ENCODE measurements around the gene CARD16. TPM values are rescaled to one million over a fixed set of nuclear protein-coding genes. Genes with fewer than 3 reads are reported as not detected.

Gene CARD16
- total RNA-seq, 1 experiment from 2014 or later: not detected

- Mint-ChIP-seq H3K4me1 (no peaks in the 10 kb centered on the region), H3K4me3 (no peak overlapping the region), H3K27ac (no peak overlapping the region), H3K27me3 (ENCODE audit: low read depth) (no peaks in the 10 kb centered on the region), H3K36me3 (ENCODE audit: insufficient read depth in 1 of 3, low read depth in 3 of 3) (peaks cover 2 to 9% (median 5%) of the 10 kb centered on the region in 3 experiments; a peak in 4 of 7 replicates), H3K9me3 (no peaks in the 10 kb centered on the region; a peak in 2 of 5 replicates)
- Histone ChIP-seq H3K79me2 (ENCODE audit: insufficient read depth, low read length) (no peaks in the 10 kb centered on the region), H2BK120ac (ENCODE audit: low read depth, low read length, poor library complexity, severe bottlenecking) (no peak overlapping the region), H2BK15ac (ENCODE audit: low read depth, low read length) (no peak overlapping the region), H3K27me3 (ENCODE audit: insufficient read depth, low read length) (no peaks in the 10 kb centered on the region), H4K91ac (ENCODE audit: insufficient read length, low read depth, low read length) (no peak overlapping the region), H3T11ph (ENCODE audit: low read length) (no peak overlapping the region), H3K23ac (ENCODE audit: insufficient read length, low read depth, low read length) (no peak overlapping the region), H3K14ac (ENCODE audit: insufficient read depth, low read length) (no peak overlapping the region), H2BK5ac (ENCODE audit: insufficient read length, low read length) (no peak overlapping the region), H3K9me3 (ENCODE audit: control insufficient read depth, low read depth, low read length) (no peaks in the 10 kb centered on the region), H3K27ac (ENCODE audit: insufficient read length, low read depth, low read length) (no peak overlapping the region), H3K9ac (ENCODE audit: extremely low read depth, insufficient read length, low read length) (no peak overlapping the region), H3K18ac (ENCODE audit: insufficient read length, low read depth, low read length) (no peak overlapping the region), H3K4ac (ENCODE audit: low read depth, low read length) (no peak overlapping the region), H2AFZ (ENCODE audit: low read length) (no peak overlapping the region), H4K20me1 (ENCODE audit: control insufficient read depth, insufficient read depth, insufficient read length) (no peaks in the 10 kb centered on the region), H3K4me1 (ENCODE audit: insufficient read depth, low read length) (no peaks in the 10 kb centered on the region), H2AK5ac (ENCODE audit: insufficient read length, low read length) (no peak overlapping the region), H2BK20ac (ENCODE audit: low read depth, low read length, poor library complexity, severe bottlenecking) (no peak overlapping the region), H3K23me2 (ENCODE audit: insufficient read length, low read depth, low read length, poor library complexity, severe bottlenecking) (no peaks in the 10 kb centered on the region), H2BK12ac (ENCODE audit: insufficient read length, low read depth, low read length) (no peak overlapping the region), H3K4me2 (ENCODE audit: insufficient read depth, insufficient read length, low read length) (no peak overlapping the region), H3K56ac (ENCODE audit: insufficient read length, low read depth, low read length) (no peak overlapping the region), H4K8ac (replicated peaks; ENCODE audit: insufficient read length, low read depth, low read length) (no peak overlapping the region), H3K79me1 (ENCODE audit: insufficient read depth, low read depth, low read length, poor library complexity, severe bottlenecking) (no peaks in the 10 kb centered on the region), H4K5ac (ENCODE audit: insufficient read length, low read depth, low read length) (no peak overlapping the region)
- no CpG with 5 or more reads among the region's 1 CpG for WGBS (ENCODE audit: extremely low coverage, insufficient read length, low lambda C conversion rate)
- TF ChIP-seq CTCF (conservative IDR thresholded peaks at IDR 0.05): no peak
- DNase-seq: no peak
Observed at GRCh38 chr11:105033781-105034180, 11.4 kb downstream of the CARD16 start.

Data from H9 (cell line).